AG04449 (cell line): ENCODE results near the gene CRPPA.

Source experiments
- CTCF ChIA-PET: fragments of 350-600 bp; formaldehyde crosslinking; extraction: SDS; loops from one replicate; lab custom pipeline; 2021; ENCODE audit warnings: antibody characterized with exemption; lab: Yijun Ruan, JAX
- POLR2A ChIA-PET: fragments of 400-600, 350-600 bp; formaldehyde crosslinking; extraction: SDS; loops from one replicate; lab custom pipeline; 2020; ENCODE audit warnings: antibody characterized with exemption, inconsistent platforms; lab: Yijun Ruan, JAX
- DNase-seq: peaks from one replicate; pipeline ENCODE4 v3.0.0-alpha.2; 2010; ENCODE audit warnings: low read depth, low spot score
- H3K4me3 ChIP-seq: 2 replicates; pipeline ENCODE4 v1.5.1; 2011; ENCODE audit warnings: low read depth, mild to moderate bottlenecking, control low read depth, low read length
- TF ChIP-seq, protein P1 (sequence below): IDR thresholded peaks from one replicate; pipeline ENCODE4 v1.5.1; 2011; ENCODE audit warnings: mild to moderate bottlenecking, moderate library complexity, low read length, control low read depth, inconsistent platforms; ENCODE audit not compliant: insufficient read depth; ENCODE audit errors: missing control alignments

Gene CRPPA

GRCh38 chr7:16420329-16420648 lies 1.0 kb downstream of the CRPPA start:
- no peak for DNase-seq
- ChIA-PET POLR2A (interaction anchor here (0.8 to 1.0 kb wide), 3 partner anchors 11 to 291 kb away, joined by 3 to 6 read pairs (median 6); no protein-coding TSS in a partner anchor), CTCF (interaction anchor here (0.6 to 1.3 kb wide), 4 partner anchors 17 to 144 kb away, joined by 3 to 4 read pairs (median 4); no protein-coding TSS in a partner anchor)
- peak overlapping the region; percentile 57 for H3K4me3 ChIP-seq
- TF ChIP-seq, protein P1, sequence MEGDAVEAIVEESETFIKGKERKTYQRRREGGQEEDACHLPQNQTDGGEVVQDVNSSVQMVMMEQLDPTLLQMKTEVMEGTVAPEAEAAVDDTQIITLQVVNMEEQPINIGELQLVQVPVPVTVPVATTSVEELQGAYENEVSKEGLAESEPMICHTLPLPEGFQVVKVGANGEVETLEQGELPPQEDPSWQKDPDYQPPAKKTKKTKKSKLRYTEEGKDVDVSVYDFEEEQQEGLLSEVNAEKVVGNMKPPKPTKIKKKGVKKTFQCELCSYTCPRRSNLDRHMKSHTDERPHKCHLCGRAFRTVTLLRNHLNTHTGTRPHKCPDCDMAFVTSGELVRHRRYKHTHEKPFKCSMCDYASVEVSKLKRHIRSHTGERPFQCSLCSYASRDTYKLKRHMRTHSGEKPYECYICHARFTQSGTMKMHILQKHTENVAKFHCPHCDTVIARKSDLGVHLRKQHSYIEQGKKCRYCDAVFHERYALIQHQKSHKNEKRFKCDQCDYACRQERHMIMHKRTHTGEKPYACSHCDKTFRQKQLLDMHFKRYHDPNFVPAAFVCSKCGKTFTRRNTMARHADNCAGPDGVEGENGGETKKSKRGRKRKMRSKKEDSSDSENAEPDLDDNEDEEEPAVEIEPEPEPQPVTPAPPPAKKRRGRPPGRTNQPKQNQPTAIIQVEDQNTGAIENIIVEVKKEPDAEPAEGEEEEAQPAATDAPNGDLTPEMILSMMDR = no peak

- POLR2A ChIA-PET = interaction anchor here (0.8 to 1.0 kb wide), 2 partner anchors 74 to 290 kb away, joined by 6 read pairs; no protein-coding TSS in a partner anchor
- CTCF ChIA-PET = interaction anchor here (0.7 to 1.3 kb wide), 3 partner anchors 16 to 145 kb away, joined by 3 to 4 read pairs (median 4); no protein-coding TSS in a partner anchor
- H3K4me3 ChIP-seq = no peak overlapping the region
- TF ChIP-seq, protein P1 = no peak
- no peak for DNase-seq
Observed at GRCh38 chr7:16419859-16420258, 1.5 kb downstream of the CRPPA start.

GRCh38 chr7:16419126-16419525 lies 2.2 kb downstream of the CRPPA start:
- H3K4me3 ChIP-seq = no peak overlapping the region
- ChIA-PET POLR2A (no interaction called here), CTCF (no interaction called here)
- no peak for DNase-seq
- TF ChIP-seq, protein P1 = no peak

DNA sequence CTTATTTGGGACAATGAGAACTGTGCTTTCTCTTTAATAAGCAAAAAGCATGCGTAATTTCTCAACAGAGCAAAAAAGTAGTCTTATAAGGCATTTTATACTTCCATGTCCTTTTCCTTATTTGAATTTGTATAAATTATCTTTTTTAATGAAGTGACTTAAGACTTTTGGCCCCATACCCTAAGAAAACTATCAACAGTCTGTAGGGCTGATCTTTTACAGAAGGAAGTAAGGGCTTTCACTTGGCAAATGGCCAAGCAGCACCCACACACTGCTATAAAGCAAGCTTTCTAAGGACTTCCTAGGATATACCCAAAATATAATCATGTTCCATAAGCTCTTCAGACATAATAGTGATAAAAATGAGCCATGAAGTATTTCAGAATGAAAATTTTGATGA lies 3.4 kb downstream of the CRPPA start:
- H3K4me3 ChIP-seq = no peak overlapping the region
- TF ChIP-seq, protein P1 = no peak
- ChIA-PET CTCF (no interaction called here), POLR2A (no interaction called here)
- no peak for DNase-seq

DNA sequence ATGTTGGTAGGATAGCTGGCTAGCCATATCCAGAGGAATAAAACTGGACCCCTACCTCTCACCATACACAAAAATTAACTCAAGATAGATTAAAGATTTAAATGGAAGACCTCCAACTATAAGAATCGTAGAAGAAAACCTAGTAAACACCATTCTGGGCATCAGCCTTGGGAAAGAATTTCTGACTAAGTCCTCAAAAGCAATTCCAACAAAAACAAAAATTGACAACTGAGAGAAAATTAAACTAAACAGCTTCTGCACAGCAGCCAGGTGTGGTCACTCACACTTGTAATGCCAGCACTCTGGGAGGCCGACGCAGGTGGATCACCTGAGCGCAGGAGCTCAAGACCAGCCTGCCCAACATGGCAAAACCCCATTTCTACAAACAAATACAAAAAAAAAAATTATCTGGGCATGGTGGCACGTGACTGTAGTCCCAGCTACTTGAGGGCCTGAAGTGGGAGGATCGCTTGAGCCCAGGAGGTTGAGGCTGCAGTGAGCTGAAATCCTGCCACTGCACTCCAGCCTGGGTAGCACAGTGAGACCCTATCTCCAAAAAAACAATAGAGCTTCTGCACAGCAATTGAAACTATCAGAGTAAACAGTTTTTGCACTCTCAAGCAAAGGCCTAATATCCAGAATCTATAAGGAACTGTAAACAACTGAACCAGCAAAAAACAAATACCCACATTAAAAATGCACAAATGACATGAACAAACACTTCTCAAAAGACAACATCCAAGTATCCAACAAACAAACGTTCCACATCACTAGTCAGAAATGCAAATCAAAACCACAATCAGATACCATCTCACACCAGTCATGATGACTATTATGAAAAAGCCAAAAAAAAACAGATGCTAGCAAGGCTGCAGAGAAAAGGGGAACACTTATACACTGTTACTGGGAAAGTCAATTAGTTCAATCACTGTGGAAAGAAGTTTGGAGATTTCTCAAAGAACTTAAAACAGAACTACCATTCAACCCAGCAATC lies 4.8 kb downstream of the CRPPA start:
- TF ChIP-seq, protein P1 = no peak
- ChIA-PET CTCF (no interaction called here), POLR2A (interaction anchor here (0.6 kb wide), 2 partner anchors 12 to 156 kb away, joined by 3 to 5 read pairs; no protein-coding TSS in a partner anchor)
- H3K4me3 ChIP-seq = no peak overlapping the region
- no peak for DNase-seq
